ENCODE data around the gene ROS1.

ROS1 gene

DNA sequence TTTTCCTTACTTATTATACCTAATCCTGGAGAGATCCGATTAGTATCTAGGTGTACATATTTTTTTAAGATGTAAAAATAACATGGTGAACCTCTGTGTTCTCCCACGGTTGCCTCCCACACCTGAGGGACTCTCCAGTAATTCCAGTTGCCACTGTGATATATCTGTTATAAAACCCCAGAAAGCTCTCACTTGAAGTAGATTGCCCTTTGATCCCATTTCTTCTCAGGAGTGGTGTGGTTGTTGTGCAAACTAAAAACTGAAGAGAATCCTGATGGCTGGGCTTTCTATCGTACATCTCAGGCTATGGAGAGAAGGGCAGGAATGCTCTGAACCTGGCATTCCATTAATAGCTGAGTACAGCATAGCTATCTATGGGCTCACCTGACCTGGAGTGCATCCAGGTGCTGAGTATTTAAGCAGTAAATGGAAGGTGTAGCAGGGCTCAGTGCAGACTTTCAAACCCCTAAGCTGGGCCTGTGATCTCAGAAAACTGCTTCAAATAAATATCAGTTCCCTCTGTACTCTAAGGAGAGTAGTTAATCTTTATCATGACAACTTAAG is 119.4 kb downstream of the ROS1 start:
- no peaks in the 10 kb centered on the region for H4K20me1 ChIP-seq (ENCODE audit: insufficient read depth, low read length)
- no peaks in the 10 kb centered on the region for H3K4me1 ChIP-seq (ENCODE audit: insufficient read depth, low read length, severe bottlenecking)
- no peaks in the 10 kb centered on the region for H3K27me3 ChIP-seq (ENCODE audit: insufficient read depth, low read length)
- H3K27ac ChIP-seq (ENCODE audit: low read depth, low read length, poor library complexity, severe bottlenecking): no peak overlapping the region
- no peaks in the 10 kb centered on the region for H3K36me3 ChIP-seq (ENCODE audit: insufficient read depth, low read length)
- no peaks in the 10 kb centered on the region for H3K9me3 ChIP-seq (ENCODE audit: low read length)
- H3K4me2 ChIP-seq (ENCODE audit: low read length): no peak overlapping the region
- no peaks in the 10 kb centered on the region for H3K79me2 ChIP-seq (ENCODE audit: insufficient read depth, low read length)
- H3K9ac ChIP-seq (ENCODE audit: low read length): no peak overlapping the region
- TF ChIP-seq, protein P1, sequence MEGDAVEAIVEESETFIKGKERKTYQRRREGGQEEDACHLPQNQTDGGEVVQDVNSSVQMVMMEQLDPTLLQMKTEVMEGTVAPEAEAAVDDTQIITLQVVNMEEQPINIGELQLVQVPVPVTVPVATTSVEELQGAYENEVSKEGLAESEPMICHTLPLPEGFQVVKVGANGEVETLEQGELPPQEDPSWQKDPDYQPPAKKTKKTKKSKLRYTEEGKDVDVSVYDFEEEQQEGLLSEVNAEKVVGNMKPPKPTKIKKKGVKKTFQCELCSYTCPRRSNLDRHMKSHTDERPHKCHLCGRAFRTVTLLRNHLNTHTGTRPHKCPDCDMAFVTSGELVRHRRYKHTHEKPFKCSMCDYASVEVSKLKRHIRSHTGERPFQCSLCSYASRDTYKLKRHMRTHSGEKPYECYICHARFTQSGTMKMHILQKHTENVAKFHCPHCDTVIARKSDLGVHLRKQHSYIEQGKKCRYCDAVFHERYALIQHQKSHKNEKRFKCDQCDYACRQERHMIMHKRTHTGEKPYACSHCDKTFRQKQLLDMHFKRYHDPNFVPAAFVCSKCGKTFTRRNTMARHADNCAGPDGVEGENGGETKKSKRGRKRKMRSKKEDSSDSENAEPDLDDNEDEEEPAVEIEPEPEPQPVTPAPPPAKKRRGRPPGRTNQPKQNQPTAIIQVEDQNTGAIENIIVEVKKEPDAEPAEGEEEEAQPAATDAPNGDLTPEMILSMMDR (IDR thresholded peaks at IDR 0.05; ENCODE audit: low read length): no peak
- TF ChIP-seq EZH2 (IDR thresholded peaks at IDR 0.05; ENCODE audit: borderline replicate concordance, low read length): no peak
- H2AFZ ChIP-seq (ENCODE audit: low read length): no peak overlapping the region
- no peak overlapping the region for H3K4me3 ChIP-seq (ENCODE audit: low read depth, low read length, poor library complexity, severe bottlenecking)
- no peaks in the 10 kb centered on the region for H3F3A ChIP-seq (ENCODE audit: insufficient read depth, low read length)
- H3K9me2 ChIP-seq (ENCODE audit: low read depth, low read length): no peaks in the 10 kb centered on the region

DNA sequence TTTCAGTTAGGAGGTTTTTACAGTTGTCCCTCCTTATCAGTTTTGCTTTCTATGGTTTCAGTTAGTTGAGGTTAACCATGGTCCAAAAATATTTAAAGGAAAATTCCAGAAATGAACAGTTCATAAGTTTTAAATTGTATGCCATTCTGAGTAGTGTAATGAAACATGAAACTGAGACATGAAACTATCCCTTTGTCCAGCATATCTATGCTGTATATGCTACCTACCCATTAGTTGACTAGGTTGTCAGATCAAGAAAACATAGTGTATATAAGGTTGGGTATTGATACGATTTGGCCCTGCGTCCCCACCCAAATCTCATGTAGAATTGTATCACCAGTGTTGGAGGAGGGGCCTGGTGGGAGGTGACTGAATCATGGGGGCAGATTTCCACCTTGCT is 121.3 kb downstream of the ROS1 start:
- H3K9me2 ChIP-seq (ENCODE audit: low read depth, low read length): no peaks in the 10 kb centered on the region
- no peaks in the 10 kb centered on the region for H3F3A ChIP-seq (ENCODE audit: insufficient read depth, low read length)
- no peak overlapping the region for H3K27ac ChIP-seq (ENCODE audit: low read depth, low read length, poor library complexity, severe bottlenecking)
- no peak overlapping the region for H3K4me3 ChIP-seq (ENCODE audit: low read depth, low read length, poor library complexity, severe bottlenecking)
- no peaks in the 10 kb centered on the region for H3K27me3 ChIP-seq (ENCODE audit: insufficient read depth, low read length)
- no peaks in the 10 kb centered on the region for H4K20me1 ChIP-seq (ENCODE audit: insufficient read depth, low read length)
- H2AFZ ChIP-seq (ENCODE audit: low read length): no peak overlapping the region
- H3K4me1 ChIP-seq (ENCODE audit: insufficient read depth, low read length, severe bottlenecking): no peaks in the 10 kb centered on the region
- no peaks in the 10 kb centered on the region for H3K79me2 ChIP-seq (ENCODE audit: insufficient read depth, low read length)
- no peaks in the 10 kb centered on the region for H3K36me3 ChIP-seq (ENCODE audit: insufficient read depth, low read length)
- no peak for TF ChIP-seq EZH2 (IDR thresholded peaks at IDR 0.05; ENCODE audit: borderline replicate concordance, low read length)
- TF ChIP-seq, protein P1 (IDR thresholded peaks at IDR 0.05; ENCODE audit: low read length): no peak
- H3K4me2 ChIP-seq (ENCODE audit: low read length): no peak overlapping the region
- no peak overlapping the region for H3K9ac ChIP-seq (ENCODE audit: low read length)
- no peaks in the 10 kb centered on the region for H3K9me3 ChIP-seq (ENCODE audit: low read length)

DNA sequence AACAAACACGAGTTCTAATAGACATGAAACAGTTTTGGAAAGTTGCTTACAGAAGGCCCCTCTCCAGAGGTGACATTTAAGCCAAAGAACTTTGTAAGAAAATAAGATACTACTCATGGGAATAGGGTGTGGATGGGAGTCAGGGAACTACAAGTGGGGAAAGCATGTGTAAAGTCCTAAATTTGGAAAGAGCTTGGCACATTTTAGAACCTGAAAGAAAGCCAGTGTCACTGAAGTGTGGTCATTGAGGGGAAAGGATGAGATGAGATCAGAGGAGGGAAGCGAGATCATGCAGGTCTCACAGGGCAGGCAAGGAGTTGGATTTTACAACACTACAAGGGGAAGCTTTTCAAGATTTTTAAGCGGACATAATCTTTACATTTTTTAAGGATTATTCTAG is 122.4 kb downstream of the ROS1 start:
- no peaks in the 10 kb centered on the region for H3K27me3 ChIP-seq (ENCODE audit: insufficient read depth, low read length)
- no peak overlapping the region for H3K27ac ChIP-seq (ENCODE audit: low read depth, low read length, poor library complexity, severe bottlenecking)
- no peaks in the 10 kb centered on the region for H3K79me2 ChIP-seq (ENCODE audit: insufficient read depth, low read length)
- no peaks in the 10 kb centered on the region for H3K9me2 ChIP-seq (ENCODE audit: low read depth, low read length)
- H2AFZ ChIP-seq (ENCODE audit: low read length): no peak overlapping the region
- H4K20me1 ChIP-seq (ENCODE audit: insufficient read depth, low read length): no peaks in the 10 kb centered on the region
- TF ChIP-seq EZH2 (IDR thresholded peaks at IDR 0.05; ENCODE audit: borderline replicate concordance, low read length): no peak
- TF ChIP-seq, protein P1 (IDR thresholded peaks at IDR 0.05; ENCODE audit: low read length): no peak
- H3K9me3 ChIP-seq (ENCODE audit: low read length): no peaks in the 10 kb centered on the region
- H3F3A ChIP-seq (ENCODE audit: insufficient read depth, low read length): no peaks in the 10 kb centered on the region
- H3K4me1 ChIP-seq (ENCODE audit: insufficient read depth, low read length, severe bottlenecking): no peaks in the 10 kb centered on the region
- H3K36me3 ChIP-seq (ENCODE audit: insufficient read depth, low read length): no peaks in the 10 kb centered on the region
- H3K4me2 ChIP-seq (ENCODE audit: low read length): no peak overlapping the region
- no peak overlapping the region for H3K9ac ChIP-seq (ENCODE audit: low read length)
- H3K4me3 ChIP-seq (ENCODE audit: low read depth, low read length, poor library complexity, severe bottlenecking): no peak overlapping the region

Measured in OCI-LY1 (cell line).